AG09319 (cell line): ENCODE results near the gene ZBTB9.

Experiments
- DNase-seq: peaks from one replicate; pipeline ENCODE4 v3.0.0-alpha.2; 2010; ENCODE audit warnings: low read depth; ENCODE audit errors: extremely low read depth
- TF ChIP-seq, protein P1 (sequence below): IDR thresholded peaks from 2 replicates; pipeline ENCODE4 v1.5.1; 2011; ENCODE audit warnings: low read depth, mild to moderate bottlenecking, inconsistent platforms, low read length, moderate library complexity

ZBTB9 gene

GRCh38 chr6:33488339-33488738, 34.0 kb downstream of the ZBTB9 start:
- TF ChIP-seq, protein P1, sequence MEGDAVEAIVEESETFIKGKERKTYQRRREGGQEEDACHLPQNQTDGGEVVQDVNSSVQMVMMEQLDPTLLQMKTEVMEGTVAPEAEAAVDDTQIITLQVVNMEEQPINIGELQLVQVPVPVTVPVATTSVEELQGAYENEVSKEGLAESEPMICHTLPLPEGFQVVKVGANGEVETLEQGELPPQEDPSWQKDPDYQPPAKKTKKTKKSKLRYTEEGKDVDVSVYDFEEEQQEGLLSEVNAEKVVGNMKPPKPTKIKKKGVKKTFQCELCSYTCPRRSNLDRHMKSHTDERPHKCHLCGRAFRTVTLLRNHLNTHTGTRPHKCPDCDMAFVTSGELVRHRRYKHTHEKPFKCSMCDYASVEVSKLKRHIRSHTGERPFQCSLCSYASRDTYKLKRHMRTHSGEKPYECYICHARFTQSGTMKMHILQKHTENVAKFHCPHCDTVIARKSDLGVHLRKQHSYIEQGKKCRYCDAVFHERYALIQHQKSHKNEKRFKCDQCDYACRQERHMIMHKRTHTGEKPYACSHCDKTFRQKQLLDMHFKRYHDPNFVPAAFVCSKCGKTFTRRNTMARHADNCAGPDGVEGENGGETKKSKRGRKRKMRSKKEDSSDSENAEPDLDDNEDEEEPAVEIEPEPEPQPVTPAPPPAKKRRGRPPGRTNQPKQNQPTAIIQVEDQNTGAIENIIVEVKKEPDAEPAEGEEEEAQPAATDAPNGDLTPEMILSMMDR: no peak
- no peak for DNase-seq

DNA sequence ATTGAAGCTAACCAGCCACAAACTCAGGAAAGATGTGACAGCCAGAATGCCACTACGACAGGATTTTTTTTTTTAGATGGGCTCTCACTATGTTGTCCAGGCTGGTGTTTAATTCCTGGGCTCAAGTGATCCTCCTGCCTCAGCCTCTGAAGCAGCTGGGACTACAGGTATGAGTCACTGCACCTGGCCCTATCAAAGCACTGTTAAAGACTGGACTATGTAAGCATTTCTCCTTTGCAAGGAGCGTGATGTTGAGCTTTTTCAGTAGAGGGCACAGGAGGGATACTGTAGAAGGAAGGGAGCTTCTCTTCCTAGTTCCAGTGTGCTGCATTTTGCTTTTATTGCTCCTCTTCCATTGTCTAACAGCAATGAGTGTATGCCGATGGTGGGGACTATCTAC, 35.8 kb downstream of the ZBTB9 start:
- DNase-seq: no peak
- TF ChIP-seq, protein P1: no peak

DNA sequence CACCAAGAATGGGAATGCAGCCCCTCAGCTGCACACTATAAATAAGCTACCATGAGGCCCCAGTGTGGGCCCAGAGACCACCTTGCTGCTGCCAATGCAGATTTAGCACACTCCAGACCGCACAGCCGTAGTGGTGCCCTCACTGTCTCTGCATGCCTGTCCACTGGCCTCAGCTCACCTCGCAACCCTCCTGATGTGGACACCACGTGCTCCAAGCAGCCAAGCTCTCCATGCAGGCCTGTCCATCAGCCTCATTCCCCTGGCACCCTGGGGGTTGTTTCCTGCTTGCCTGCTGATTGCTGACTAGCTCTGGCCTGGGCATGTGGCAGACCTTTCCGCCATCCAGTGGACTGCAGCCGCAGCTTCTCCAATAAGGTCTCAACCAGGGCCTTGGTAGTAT, 36.2 kb downstream of the ZBTB9 start:
- no peak for DNase-seq
- TF ChIP-seq, protein P1: no peak

GRCh38 chr6:33492093-33492492, 37.7 kb downstream of the ZBTB9 start:
- DNase-seq: no peak

DNA sequence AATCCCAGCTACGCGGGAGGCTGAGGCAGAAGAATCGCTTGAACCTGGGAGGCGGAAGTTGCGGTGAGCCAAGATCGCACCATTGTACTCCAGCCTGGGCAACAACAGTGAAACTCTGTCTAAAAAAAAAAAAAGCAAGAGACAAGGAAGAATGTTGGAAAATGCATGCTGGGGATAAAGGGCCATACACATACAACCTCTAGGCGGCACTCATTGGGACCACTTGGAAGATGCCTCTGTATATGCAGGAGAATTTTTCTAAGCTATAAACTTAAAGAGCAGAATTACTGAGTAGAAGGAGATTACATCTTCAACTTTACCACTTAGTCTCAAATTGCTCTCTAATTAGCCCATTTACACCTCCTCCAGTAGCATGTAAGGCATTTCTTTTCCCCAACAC, 42.8 kb downstream of the ZBTB9 start:
- DNase-seq: no peak
- TF ChIP-seq, protein P1: no peak

More at GRCh38 chr6:33492093-33492492, 37.7 kb downstream of the ZBTB9 start:
- TF ChIP-seq, protein P1: no peak

DNA sequence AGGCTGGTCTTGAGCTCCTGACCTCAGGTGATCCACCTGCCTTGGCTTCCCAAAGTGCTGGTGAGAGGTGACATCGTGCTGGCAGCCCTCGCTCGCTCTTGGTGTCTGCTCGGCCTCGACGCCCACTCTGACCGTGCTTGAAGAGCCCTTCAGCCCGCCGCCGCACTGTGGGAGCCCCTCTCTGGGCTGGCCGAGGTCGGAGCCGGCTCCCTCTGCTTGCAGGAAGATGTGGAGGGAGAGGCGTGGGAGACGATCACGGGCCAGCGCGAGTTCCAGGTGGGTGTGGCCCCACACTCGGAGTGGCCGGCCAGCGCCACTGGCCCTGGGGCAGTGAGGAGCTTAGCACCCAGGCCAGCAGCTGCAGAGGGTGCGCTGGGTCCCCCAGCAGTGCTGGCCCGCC, 48.1 kb downstream of the ZBTB9 start:
- TF ChIP-seq, protein P1: no peak
- DNase-seq: no peak

DNA sequence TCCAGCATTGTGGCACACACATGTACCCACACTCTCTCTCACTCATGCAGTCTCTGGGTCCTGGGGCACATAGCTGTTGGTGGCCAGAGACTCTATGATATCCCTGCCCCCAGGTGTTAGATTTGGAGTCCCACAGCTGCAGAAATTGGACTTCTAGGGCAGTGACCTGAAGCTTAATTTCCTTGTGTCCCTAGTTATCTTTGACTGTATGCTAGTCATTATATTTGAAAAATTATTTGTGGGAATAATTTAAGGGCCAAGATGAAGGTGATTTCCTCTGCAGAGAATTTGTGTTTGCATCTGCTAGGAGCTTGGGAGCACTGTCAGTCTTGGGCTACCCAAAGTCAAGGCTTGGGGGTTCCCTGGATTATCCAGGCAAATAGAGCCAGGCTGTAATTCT, 50.1 kb downstream of the ZBTB9 start:
- TF ChIP-seq, protein P1: no peak
- DNase-seq: no peak
